Measurements from ENCODE around the gene HS3ST6. TPM values are rescaled to one million over a fixed set of nuclear protein-coding genes. Genes with fewer than 3 reads are reported as not detected.

Gene HS3ST6
- polyA plus RNA-seq, 1 of the 3 experiments (the other 2 are of a cell fraction): 0.03 TPM

DNA sequence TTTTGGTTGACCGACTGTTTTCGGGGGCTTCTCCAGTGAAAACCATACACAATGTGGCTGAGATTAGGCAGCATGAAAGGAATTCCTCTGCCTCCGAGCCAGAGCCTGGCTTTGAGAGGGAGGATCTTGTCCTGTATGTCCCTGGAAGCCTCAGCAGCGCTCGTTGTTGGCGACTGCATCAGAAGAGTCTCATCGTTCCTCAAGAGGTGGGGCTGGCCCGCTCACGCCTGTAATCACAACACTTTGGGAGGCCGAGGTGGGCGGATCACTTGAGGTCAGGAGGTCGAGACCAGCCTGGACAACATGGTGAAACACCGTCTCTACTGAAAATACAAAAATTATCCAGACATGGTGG, 15.0 kb downstream of the HS3ST6 start:
- H3K36me3 ChIP-seq (replicated peaks in 1 of 2; ENCODE audit: control insufficient read depth in 1 of 2, insufficient read depth in 2 of 2, low read length in 1 of 2): no peaks in the 10 kb centered on the region
- peaks cover 0 to 10% of the 10 kb centered on the region in 2 experiments; a peak in 1 of 4 replicates for H3K4me1 ChIP-seq (ENCODE audit: control insufficient read depth in 1 of 2, insufficient read depth in 2 of 2, low read depth in 1 of 2, low read length in 1 of 2)
- H3K9ac ChIP-seq: no peak overlapping the region
- H3K79me2 ChIP-seq (ENCODE audit: insufficient read depth): no peaks in the 10 kb centered on the region
- TF ChIP-seq TCF12 (IDR thresholded peaks at IDR 0.05) (no peak), NRF1 (IDR thresholded peaks at IDR 0.05; ENCODE audit: low read depth, low read length) (no peak), MAX (IDR thresholded peaks at IDR 0.05; ENCODE audit: low read depth) (no peak), EZH2phosphoT487 (IDR thresholded peaks at IDR 0.05; ENCODE audit: borderline replicate concordance, low read depth) (no peak), GABPA (IDR thresholded peaks at IDR 0.05; ENCODE audit: low read depth) (no peak), FOSL2 (IDR thresholded peaks at IDR 0.05; ENCODE audit: borderline replicate concordance, low read depth) (no peak), RAD21 (IDR thresholded peaks at IDR 0.05; ENCODE audit: low read length) (no peak), CHD2 (IDR thresholded peaks at IDR 0.05; ENCODE audit: low read length, partially characterized antibody) (no peak)
- TF ChIP-seq, protein P1, sequence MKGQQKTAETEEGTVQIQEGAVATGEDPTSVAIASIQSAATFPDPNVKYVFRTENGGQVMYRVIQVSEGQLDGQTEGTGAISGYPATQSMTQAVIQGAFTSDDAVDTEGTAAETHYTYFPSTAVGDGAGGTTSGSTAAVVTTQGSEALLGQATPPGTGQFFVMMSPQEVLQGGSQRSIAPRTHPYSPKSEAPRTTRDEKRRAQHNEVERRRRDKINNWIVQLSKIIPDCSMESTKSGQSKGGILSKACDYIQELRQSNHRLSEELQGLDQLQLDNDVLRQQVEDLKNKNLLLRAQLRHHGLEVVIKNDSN (IDR thresholded peaks at IDR 0.05; ENCODE audit: borderline replicate concordance, low read depth): no peak
- peaks cover 5% of the 10 kb centered on the region; the same call in 1 of the 2 replicates for H3K27me3 ChIP-seq (ENCODE audit: insufficient read depth)
- no peaks in the 10 kb centered on the region for H4K20me1 ChIP-seq (ENCODE audit: insufficient read depth)
- no peaks in the 10 kb centered on the region for H3K9me2 ChIP-seq
- no peak overlapping the region for H2AFZ ChIP-seq (ENCODE audit: low read depth)
- no peak overlapping the region for H3K4me2 ChIP-seq
- no peak overlapping the region for H3K4me3 ChIP-seq (ENCODE audit: low read depth in 2 of 2, low read length in 1 of 2)
- H3K27ac ChIP-seq (ENCODE audit: low read depth in 2 of 2, low read length in 1 of 2): no peak overlapping the region
- CTCF ChIA-PET: interaction anchor here (3.2 kb wide), 1 partner anchor 26 kb away, joined by 10 read pairs; no protein-coding TSS in a partner anchor
- 64% methylated on average over 8 of the region's 13 CpGs for WGBS (ENCODE audit: low lambda C conversion rate)
- no peaks in the 10 kb centered on the region for H3F3A ChIP-seq (replicated peaks; ENCODE audit: insufficient read depth)
- POLR2A ChIA-PET: no interaction called here
- no peak for DNase-seq
- no peaks in the 10 kb centered on the region for H3K9me3 ChIP-seq

GRCh38 chr16:1902547-1903219, 15.5 kb downstream of the HS3ST6 start:
- POLR2A ChIA-PET: interaction anchor here (0.6 kb wide), 1 partner anchor 212 kb away, joined by 3 read pairs; no protein-coding TSS in a partner anchor

DNA sequence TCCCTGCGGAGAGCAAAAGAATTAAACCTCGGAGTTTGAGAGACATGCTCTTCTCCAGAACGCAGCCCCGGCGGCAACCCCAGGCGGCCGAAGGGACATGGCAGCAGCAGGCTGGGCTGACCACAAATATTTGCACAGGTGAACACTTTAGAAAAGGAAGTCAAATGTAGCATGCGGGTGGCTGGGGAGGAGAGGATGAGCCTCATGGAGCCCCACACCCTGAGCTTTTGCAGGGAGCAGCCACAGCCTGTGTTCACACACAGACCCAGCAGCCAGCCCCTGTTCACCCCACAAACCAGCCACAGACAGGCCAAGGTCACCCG, 17.8 kb downstream of the HS3ST6 start:
- H3K4me2 ChIP-seq: no peak overlapping the region
- H3K4me3 ChIP-seq (ENCODE audit: low read depth in 2 of 2, low read length in 1 of 2): no peak overlapping the region
- DNase-seq: no peak
- no peaks in the 10 kb centered on the region for H3K9me2 ChIP-seq
- H3K9ac ChIP-seq: no peak overlapping the region
- TF ChIP-seq MAX (IDR thresholded peaks at IDR 0.05; ENCODE audit: low read depth): no peak
- no peak for TF ChIP-seq FOXM1 (IDR thresholded peaks at IDR 0.05; ENCODE audit: low read depth)
- no peak for TF ChIP-seq TCF12 (IDR thresholded peaks at IDR 0.05)
- no peak for TF ChIP-seq NFIC (IDR thresholded peaks at IDR 0.05; ENCODE audit: borderline replicate concordance)
- TF ChIP-seq MXI1 (IDR thresholded peaks at IDR 0.05; ENCODE audit: low read depth, low read length): no peak
- TF ChIP-seq ELF1 (IDR thresholded peaks at IDR 0.05): no peak
- TF ChIP-seq RFX5 (IDR thresholded peaks at IDR 0.05; ENCODE audit: low read length): no peak
- TF ChIP-seq ZBTB33 (IDR thresholded peaks at IDR 0.05; ENCODE audit: borderline replicate concordance, low read depth): no peak
- TF ChIP-seq MEF2A (IDR thresholded peaks at IDR 0.05; ENCODE audit: borderline replicate concordance, low read depth): no peak
- no peak for TF ChIP-seq EZH2phosphoT487 (IDR thresholded peaks at IDR 0.05; ENCODE audit: borderline replicate concordance, low read depth)
- H3K36me3 ChIP-seq (replicated peaks in 1 of 2; ENCODE audit: control insufficient read depth in 1 of 2, insufficient read depth in 2 of 2, low read length in 1 of 2): no peaks in the 10 kb centered on the region
- H2AFZ ChIP-seq (ENCODE audit: low read depth): no peak overlapping the region
- ChIA-PET POLR2A (no interaction called here), CTCF (no interaction called here)
- H3K27me3 ChIP-seq (ENCODE audit: insufficient read depth): peaks cover 5% of the 10 kb centered on the region; the same call in 1 of the 2 replicates
- WGBS (ENCODE audit: low lambda C conversion rate): 86% methylated on average over 8 of the region's 9 CpGs
- no peak overlapping the region for H3K27ac ChIP-seq (ENCODE audit: low read depth in 2 of 2, low read length in 1 of 2)
- no peaks in the 10 kb centered on the region for H3K9me3 ChIP-seq
- no peaks in the 10 kb centered on the region for H3F3A ChIP-seq (replicated peaks; ENCODE audit: insufficient read depth)
- H3K4me1 ChIP-seq (ENCODE audit: control insufficient read depth in 1 of 2, insufficient read depth in 2 of 2, low read depth in 1 of 2, low read length in 1 of 2): peaks cover 0 to 16% of the 10 kb centered on the region in 2 experiments; a peak in 1 of 4 replicates
- H3K79me2 ChIP-seq (ENCODE audit: insufficient read depth): no peaks in the 10 kb centered on the region
- H4K20me1 ChIP-seq (ENCODE audit: insufficient read depth): no peaks in the 10 kb centered on the region

More at GRCh38 chr16:1902547-1903219, 15.5 kb downstream of the HS3ST6 start:
- H3K79me2 ChIP-seq (ENCODE audit: insufficient read depth): no peaks in the 10 kb centered on the region
- H3K4me1 ChIP-seq (ENCODE audit: control insufficient read depth in 1 of 2, insufficient read depth in 2 of 2, low read depth in 1 of 2, low read length in 1 of 2): peaks cover 0 to 10% of the 10 kb centered on the region in 2 experiments; a peak in 1 of 4 replicates
- whole genome bisulfite sequencing (ENCODE audit: low lambda C conversion rate): 75% methylated on average over 18 of the region's 20 CpGs
- no peak overlapping the region for H3K27ac ChIP-seq (ENCODE audit: low read depth in 2 of 2, low read length in 1 of 2)
- H2AFZ ChIP-seq (ENCODE audit: low read depth): no peak overlapping the region
- no peaks in the 10 kb centered on the region for H3K36me3 ChIP-seq (replicated peaks in 1 of 2; ENCODE audit: control insufficient read depth in 1 of 2, insufficient read depth in 2 of 2, low read length in 1 of 2)
- no peaks in the 10 kb centered on the region for H3K9me2 ChIP-seq
- H3K4me3 ChIP-seq (ENCODE audit: low read depth in 2 of 2, low read length in 1 of 2): no peak overlapping the region
- H3K9ac ChIP-seq: no peak overlapping the region
- no peaks in the 10 kb centered on the region for H3F3A ChIP-seq (replicated peaks; ENCODE audit: insufficient read depth)
- CTCF ChIA-PET: interaction anchor here (0.7 to 3.2 kb wide), 2 partner anchors 27 to 30 kb away, joined by 3 to 10 read pairs; no protein-coding TSS in a partner anchor
- no peak overlapping the region for H3K4me2 ChIP-seq
- DNase-seq: peak; percentile 48
- peak; percentile 54 for TF ChIP-seq GATA2 (CRISPR knock-in tag; IDR thresholded peaks at IDR 0.05)
- no peak for TF ChIP-seq RXRA (IDR thresholded peaks at IDR 0.05; ENCODE audit: borderline replicate concordance, low read depth)
- H4K20me1 ChIP-seq (ENCODE audit: insufficient read depth): no peaks in the 10 kb centered on the region
- no peaks in the 10 kb centered on the region for H3K9me3 ChIP-seq
- H3K27me3 ChIP-seq (ENCODE audit: insufficient read depth): peaks cover 5% of the 10 kb centered on the region; the same call in 1 of the 2 replicates

All from SK-N-SH (cell line).